Liver (tissue), 9 donors: ENCODE measurements around the gene MAGEA4. TPM values are rescaled to one million over a fixed set of nuclear protein-coding genes. Genes with fewer than 3 reads are reported as not detected.
A peak's percentile ranks its signal among the peaks of the same experiment; 100 is the strongest.

Source experiments
- DNase-seq: peaks from one replicate; pipeline ENCODE4 v3.0.0-alpha.2; 2017; ENCODE audit warnings: low spot score
- H3K27ac ChIP-seq, 2 donors: one replicate each; pipeline ENCODE4 v1.7.0; 2013; ENCODE audit warnings: inconsistent platforms in 2 of 2, low read length in 2 of 2, control low read depth in 1 of 2, low read depth in 1 of 2, mild to moderate bottlenecking in 1 of 2
- H3K27me3 ChIP-seq, 4 donors: one replicate each; pipeline versions ENCODE4 v1.6.1 to v1.7.0; 2013; ENCODE audit warnings: low read length in 3 of 4, inconsistent platforms in 1 of 4, mild to moderate bottlenecking in 1 of 4, moderate library complexity in 1 of 4; ENCODE audit not compliant: control insufficient read depth in 4 of 4, insufficient read depth in 4 of 4
- H3K36me3 ChIP-seq, 4 donors: one replicate each; pipeline versions ENCODE4 v1.6.1 to v1.7.0; 2013; ENCODE audit warnings: low read length in 3 of 4, mild to moderate bottlenecking in 3 of 4, low read depth in 1 of 4, moderate library complexity in 1 of 4; ENCODE audit not compliant: control insufficient read depth in 4 of 4, insufficient read depth in 3 of 4
- H3K4me1 ChIP-seq, 4 donors: one replicate each; pipeline versions ENCODE4 v1.6.1 to v1.7.0; 2013; ENCODE audit warnings: low read length in 3 of 4, mild to moderate bottlenecking in 3 of 4, moderate library complexity in 1 of 4; ENCODE audit not compliant: control insufficient read depth in 4 of 4, insufficient read depth in 4 of 4
- H3K4me3 ChIP-seq, 3 donors: one replicate each; pipeline versions ENCODE4 v1.6.1 to v1.7.0; 2013; ENCODE audit warnings: low read length in 3 of 3, control low read depth in 1 of 3, low read depth in 1 of 3, mild to moderate bottlenecking in 1 of 3
- H3K9ac ChIP-seq, 2 donors: one replicate each; pipeline ENCODE4 v1.7.0; 2013; ENCODE audit warnings: low read length in 2 of 2, mild to moderate bottlenecking in 2 of 2, moderate library complexity in 2 of 2, control low read depth in 1 of 2, low read depth in 1 of 2
- H3K9me3 ChIP-seq, 4 donors: one replicate each; pipeline versions ENCODE4 v1.6.1 to v1.7.0; 2013; ENCODE audit warnings: low read length in 3 of 4; ENCODE audit not compliant: control insufficient read depth in 4 of 4
- EGR1 ChIP-seq, 2 donors: IDR thresholded peaks; 2 replicates each; pipeline ENCODE4 v1.6.1; 2016 to 2018; ENCODE audit warnings: antibody characterized with exemption in 2 of 2, low read depth in 2 of 2
- FOXA1 ChIP-seq: IDR thresholded peaks from 2 replicates; pipeline ENCODE4 v1.6.1; 2016; ENCODE audit warnings: antibody characterized with exemption
- FOXA2 ChIP-seq: IDR thresholded peaks from 2 replicates; pipeline ENCODE4 v1.6.1; 2016; ENCODE audit warnings: antibody characterized with exemption
- GABPA ChIP-seq, 2 donors: IDR thresholded peaks in 1 of 2; conservative IDR thresholded peaks in 1 of 2; 2 replicates each; pipeline ENCODE4 v1.6.1; 2016; ENCODE audit warnings: antibody characterized with exemption in 2 of 2, mild to moderate bottlenecking in 1 of 2, moderate library complexity in 1 of 2
- HNF4A ChIP-seq, 2 donors: conservative IDR thresholded peaks; 2 replicates each; pipeline ENCODE4 v1.6.1; 2016; ENCODE audit warnings: antibody characterized with exemption in 2 of 2, mild to moderate bottlenecking in 2 of 2
- HNF4G ChIP-seq: IDR thresholded peaks from 2 replicates; pipeline ENCODE4 v1.6.1; 2016; ENCODE audit warnings: antibody characterized with exemption
- JUND ChIP-seq, 2 donors: IDR thresholded peaks; 2 replicates each; pipeline ENCODE4 v1.6.1; 2016; ENCODE audit warnings: antibody characterized with exemption in 2 of 2
- NR2F2 ChIP-seq: IDR thresholded peaks from 2 replicates; pipeline ENCODE4 v1.6.1; 2016; ENCODE audit warnings: antibody characterized with exemption
- RAD21 ChIP-seq, 2 donors: IDR thresholded peaks; 2 replicates each; pipeline ENCODE4 v1.6.1; 2016; ENCODE audit warnings: antibody characterized with exemption in 2 of 2, mild to moderate bottlenecking in 2 of 2
- RXRA ChIP-seq, 2 donors: IDR thresholded peaks; 2 replicates each; pipeline ENCODE4 v1.6.1; 2017 to 2018; ENCODE audit warnings: antibody characterized with exemption in 2 of 2, mild to moderate bottlenecking in 1 of 2
- SP1 ChIP-seq: IDR thresholded peaks from 2 replicates; pipeline ENCODE4 v1.6.1; 2018; ENCODE audit warnings: antibody characterized with exemption, mild to moderate bottlenecking
- TAF1 ChIP-seq: conservative IDR thresholded peaks from 2 replicates; pipeline ENCODE4 v1.6.1; 2016; ENCODE audit warnings: antibody characterized with exemption, mild to moderate bottlenecking
- YY1 ChIP-seq: IDR thresholded peaks from 2 replicates; pipeline ENCODE4 v1.6.1; 2016; ENCODE audit warnings: antibody characterized with exemption, mild to moderate bottlenecking
- WGBS: extraction: QIAGEN DNeasy Blood & Tissue Kit; methylation state at CpG from one replicate; pipeline ENCODE4 v1.1.7; 2013; 5-methylcytosine and 5-hydroxymethylcytosine counted together
- polyA plus RNA-seq, 2 donors: library from polyadenylated mRNA; stranded (reverse) in 1 of 2; unstranded in 1 of 2; fragments of 200-250 nt in 1 of 2; fragments of >200 nt in 1 of 2; fragmentation: Nextera tagmentation in 1 of 2; extraction: Ambion mirVana in 1 of 2; gene quantifications; one replicate each; pipeline versions ENCODE4 v1.2.1 to v1.2.3, GENCODE V29; 2013 to 2015
- total RNA-seq, 2 donors: library from RNA; depleted of rRNA; stranded (reverse); fragments of >200 nt; gene quantifications; one replicate each; pipeline ENCODE4 v1.2.3, GENCODE V29; 2014
- TF ChIP-seq, protein P1 (sequence below): IDR thresholded peaks from 2 replicates; pipeline ENCODE4 v1.6.1; 2016; ENCODE audit warnings: antibody characterized with exemption
- TF ChIP-seq, protein P2 (sequence below): fragments of 150-350 bp; IDR thresholded peaks from 2 replicates; pipeline ENCODE4 v1.5.1; 2017; ENCODE audit warnings: improper control_type of control experiment, low read depth, low read length; ENCODE audit not compliant: missing input control
- TF ChIP-seq, protein P3 (sequence below): IDR thresholded peaks from 2 replicates; pipeline ENCODE4 v1.6.1; 2016; ENCODE audit warnings: antibody characterized with exemption, mild to moderate bottlenecking
- donor health status: healthy.
- donor health status: healthy.
- donor health status: healthy.
- donor health status: healthy.
- donor health status: healthy.

The MAGEA4 gene
- total and polyA plus RNA-seq, 4 donors = not detected

DNA sequence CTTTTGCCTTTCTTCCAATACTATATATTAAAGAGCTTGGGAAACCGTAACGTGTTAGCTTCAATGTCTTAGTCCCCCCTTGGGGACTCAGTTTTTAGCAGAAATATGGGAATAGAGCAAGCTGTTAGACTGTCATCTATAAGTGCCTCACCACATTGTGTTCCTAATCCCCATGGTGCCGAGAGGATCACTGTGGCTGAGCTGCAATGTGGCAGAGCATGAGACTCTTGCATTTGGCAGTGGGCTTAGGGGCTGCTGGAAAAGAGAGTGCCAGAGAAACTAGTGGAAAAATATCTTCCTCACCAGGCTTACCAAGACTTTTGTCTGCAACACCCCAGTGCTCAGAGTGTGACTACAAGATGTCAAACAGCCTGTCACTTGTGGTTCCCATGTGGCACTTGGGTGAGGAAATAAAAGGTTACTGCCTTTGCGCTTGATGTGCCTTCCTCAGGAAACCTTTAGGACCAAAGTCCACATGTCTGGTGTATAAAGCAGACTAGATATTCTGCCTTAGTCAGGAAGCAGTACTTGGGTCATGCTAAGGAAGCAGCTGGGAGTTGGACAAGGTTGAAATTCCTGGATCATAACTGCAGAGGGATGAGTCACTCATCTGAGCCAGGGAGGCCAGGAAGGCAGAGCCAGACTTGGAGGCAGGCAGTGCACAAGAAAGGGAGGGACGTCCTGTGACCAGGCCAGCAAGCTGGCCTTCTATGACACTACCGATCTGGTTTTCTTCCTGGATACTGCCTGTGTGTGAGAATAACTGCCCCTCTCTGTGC, 9.7 kb upstream of the MAGEA4 start:
- H3K27ac ChIP-seq = no peak overlapping the region

DNA sequence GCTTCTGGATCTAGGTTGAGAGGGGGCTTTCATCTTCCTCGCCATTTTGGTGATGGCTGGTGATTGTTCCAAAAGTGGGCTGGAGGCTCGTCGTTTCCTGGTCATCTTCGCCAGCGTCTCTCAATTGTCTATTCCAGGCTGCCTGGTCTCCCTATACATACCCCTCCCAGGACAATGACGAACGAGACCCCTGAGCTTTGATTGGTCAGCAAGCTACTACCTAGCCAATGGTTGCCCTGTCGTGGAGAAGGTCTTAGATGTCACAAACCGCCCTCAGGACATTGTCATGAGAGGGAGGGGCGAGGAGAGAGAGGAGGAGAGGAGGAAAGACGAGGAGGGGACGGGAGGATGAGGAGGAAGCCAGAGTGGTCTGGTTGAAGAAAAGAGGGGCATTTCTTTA, 7.7 kb upstream of the MAGEA4 start:
- WGBS = 79% methylated on average over 12 of the region's 12 CpGs
- Histone ChIP-seq H3K36me3 (no peaks in the 10 kb centered on the region), H3K4me1 (no peaks in the 10 kb centered on the region), H3K27ac (no peak overlapping the region), H3K4me3 (no peak overlapping the region), H3K9ac (no peak overlapping the region), H3K9me3 (no peaks in the 10 kb centered on the region), H3K27me3 (peaks cover 0 to 2% (median 0%) of the 10 kb centered on the region in 4 donors)
- TF ChIP-seq GABPA (IDR thresholded peaks at IDR 0.05 in 1 of 2, conservative IDR thresholded peaks at IDR 0.05 in 1 of 2) (no peak), HNF4A (conservative IDR thresholded peaks at IDR 0.05) (no peak), RAD21 (IDR thresholded peaks at IDR 0.05) (no peak), FOXA1 (no peak), EGR1 (IDR thresholded peaks at IDR 0.05; ENCODE audit: low read depth in 2 of 2) (no peak), FOXA2 (no peak), HNF4G (no peak), NR2F2 (no peak), YY1 (no peak), SP1 (no peak)
- TF ChIP-seq, protein P1, sequence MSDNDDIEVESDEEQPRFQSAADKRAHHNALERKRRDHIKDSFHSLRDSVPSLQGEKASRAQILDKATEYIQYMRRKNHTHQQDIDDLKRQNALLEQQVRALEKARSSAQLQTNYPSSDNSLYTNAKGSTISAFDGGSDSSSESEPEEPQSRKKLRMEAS = no peak
- TF ChIP-seq, protein P2, sequence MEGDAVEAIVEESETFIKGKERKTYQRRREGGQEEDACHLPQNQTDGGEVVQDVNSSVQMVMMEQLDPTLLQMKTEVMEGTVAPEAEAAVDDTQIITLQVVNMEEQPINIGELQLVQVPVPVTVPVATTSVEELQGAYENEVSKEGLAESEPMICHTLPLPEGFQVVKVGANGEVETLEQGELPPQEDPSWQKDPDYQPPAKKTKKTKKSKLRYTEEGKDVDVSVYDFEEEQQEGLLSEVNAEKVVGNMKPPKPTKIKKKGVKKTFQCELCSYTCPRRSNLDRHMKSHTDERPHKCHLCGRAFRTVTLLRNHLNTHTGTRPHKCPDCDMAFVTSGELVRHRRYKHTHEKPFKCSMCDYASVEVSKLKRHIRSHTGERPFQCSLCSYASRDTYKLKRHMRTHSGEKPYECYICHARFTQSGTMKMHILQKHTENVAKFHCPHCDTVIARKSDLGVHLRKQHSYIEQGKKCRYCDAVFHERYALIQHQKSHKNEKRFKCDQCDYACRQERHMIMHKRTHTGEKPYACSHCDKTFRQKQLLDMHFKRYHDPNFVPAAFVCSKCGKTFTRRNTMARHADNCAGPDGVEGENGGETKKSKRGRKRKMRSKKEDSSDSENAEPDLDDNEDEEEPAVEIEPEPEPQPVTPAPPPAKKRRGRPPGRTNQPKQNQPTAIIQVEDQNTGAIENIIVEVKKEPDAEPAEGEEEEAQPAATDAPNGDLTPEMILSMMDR = no peak
- TF ChIP-seq, protein P3, sequence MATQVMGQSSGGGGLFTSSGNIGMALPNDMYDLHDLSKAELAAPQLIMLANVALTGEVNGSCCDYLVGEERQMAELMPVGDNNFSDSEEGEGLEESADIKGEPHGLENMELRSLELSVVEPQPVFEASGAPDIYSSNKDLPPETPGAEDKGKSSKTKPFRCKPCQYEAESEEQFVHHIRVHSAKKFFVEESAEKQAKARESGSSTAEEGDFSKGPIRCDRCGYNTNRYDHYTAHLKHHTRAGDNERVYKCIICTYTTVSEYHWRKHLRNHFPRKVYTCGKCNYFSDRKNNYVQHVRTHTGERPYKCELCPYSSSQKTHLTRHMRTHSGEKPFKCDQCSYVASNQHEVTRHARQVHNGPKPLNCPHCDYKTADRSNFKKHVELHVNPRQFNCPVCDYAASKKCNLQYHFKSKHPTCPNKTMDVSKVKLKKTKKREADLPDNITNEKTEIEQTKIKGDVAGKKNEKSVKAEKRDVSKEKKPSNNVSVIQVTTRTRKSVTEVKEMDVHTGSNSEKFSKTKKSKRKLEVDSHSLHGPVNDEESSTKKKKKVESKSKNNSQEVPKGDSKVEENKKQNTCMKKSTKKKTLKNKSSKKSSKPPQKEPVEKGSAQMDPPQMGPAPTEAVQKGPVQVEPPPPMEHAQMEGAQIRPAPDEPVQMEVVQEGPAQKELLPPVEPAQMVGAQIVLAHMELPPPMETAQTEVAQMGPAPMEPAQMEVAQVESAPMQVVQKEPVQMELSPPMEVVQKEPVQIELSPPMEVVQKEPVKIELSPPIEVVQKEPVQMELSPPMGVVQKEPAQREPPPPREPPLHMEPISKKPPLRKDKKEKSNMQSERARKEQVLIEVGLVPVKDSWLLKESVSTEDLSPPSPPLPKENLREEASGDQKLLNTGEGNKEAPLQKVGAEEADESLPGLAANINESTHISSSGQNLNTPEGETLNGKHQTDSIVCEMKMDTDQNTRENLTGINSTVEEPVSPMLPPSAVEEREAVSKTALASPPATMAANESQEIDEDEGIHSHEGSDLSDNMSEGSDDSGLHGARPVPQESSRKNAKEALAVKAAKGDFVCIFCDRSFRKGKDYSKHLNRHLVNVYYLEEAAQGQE = no peak
- DNase-seq = no peak

More for the DNA sequence above, 9.7 kb upstream of the MAGEA4 start:
- WGBS = 62% methylated on average over 6 of the region's 6 CpGs
- H3K9me3 ChIP-seq = no peaks in the 10 kb centered on the region
- peaks cover 0 to 4% (median 0%) of the 10 kb centered on the region in 4 donors for H3K27me3 ChIP-seq
- H3K36me3 ChIP-seq = no peaks in the 10 kb centered on the region
- no peak for TF ChIP-seq RXRA (IDR thresholded peaks at IDR 0.05)
- TF ChIP-seq, protein P1 = peak; percentile 19
- TF ChIP-seq EGR1 (IDR thresholded peaks at IDR 0.05; ENCODE audit: low read depth in 2 of 2) = no peak
- TF ChIP-seq NR2F2 = peak; percentile 28
- no peak for TF ChIP-seq TAF1
- TF ChIP-seq, protein P3 = no peak
- peak in 1 of 2 donors; percentile 12 for TF ChIP-seq JUND (IDR thresholded peaks at IDR 0.05)
- no peak for TF ChIP-seq GABPA (IDR thresholded peaks at IDR 0.05 in 1 of 2, conservative IDR thresholded peaks at IDR 0.05 in 1 of 2)
- H3K4me1 ChIP-seq = no peaks in the 10 kb centered on the region
- no peak overlapping the region for H3K9ac ChIP-seq
- DNase-seq = no peak
- H3K4me3 ChIP-seq = no peak overlapping the region
